B cell (primary cell): Measurements from ENCODE around the gene HBA1. TPM values are rescaled to one million over a fixed set of nuclear protein-coding genes. Genes with fewer than 3 reads are reported as not detected.

Experiments used
- ATAC-seq: fragments of 200-7000 bp; cut with Tn5 transposase; one replicate; pipeline ENCODE4 v1.10.0; 2021; ENCODE audit warnings: low read depth, mild to moderate bottlenecking, moderate number of reproducible peaks, moderate library complexity
- CTCF ChIA-PET: fragments of 350-600 bp; sonication (Branson Sonifier 250); formaldehyde crosslinking; loops from one replicate; lab custom pipeline; 2021; ENCODE audit warnings: antibody characterized with exemption, inconsistent platforms; lab: Charles Lee
- POLR2A ChIA-PET: fragments of 350-600 bp; sonication (Branson Sonifier 250); formaldehyde crosslinking; loops from one replicate; lab custom pipeline; 2021; ENCODE audit warnings: antibody characterized with exemption; lab: Charles Lee
- DNase-seq: peaks from one replicate; pipeline ENCODE4 v3.0.0; 2013
- H2AFZ ChIP-seq: 2 replicates; pipeline ENCODE4 v1.6.1; 2012; ENCODE audit warnings: mild to moderate bottlenecking, low read depth, low read length; ENCODE audit not compliant: insufficient read depth, poor library complexity, severe bottlenecking
- H3K27ac ChIP-seq, 2 donors: 1 replicate in 1 of 2; 2 replicates in 1 of 2; pipeline ENCODE4 v1.5.1; 2012 to 2013; ENCODE audit warnings: low read length in 2 of 2, mild to moderate bottlenecking in 2 of 2, moderate library complexity in 1 of 2
- H3K27me3 ChIP-seq, 4 experiments: fragments of 200-600 bp in 1 of 4; sonication (generic) in 1 of 4; replicated peaks in 1 of 4; 1 replicate in 2 of 4; 2 replicates in 2 of 4; pipeline versions ENCODE4 v1.6.1 to v1.7.0; 2013 to 2016; ENCODE audit warnings: low read length in 3 of 4, mild to moderate bottlenecking in 2 of 4, mixed read lengths in 1 of 4, moderate library complexity in 1 of 4; ENCODE audit not compliant: insufficient read depth in 4 of 4, control insufficient read depth in 3 of 4; ENCODE audit errors: control extremely low read depth in 1 of 4
- H3K36me3 ChIP-seq, 2 experiments: replicated peaks in 1 of 2; 1 replicate in 1 of 2; 2 replicates in 1 of 2; pipeline versions ENCODE4 v1.6.1 to v1.7.1; 2013; ENCODE audit warnings: low read length in 1 of 2; ENCODE audit not compliant: insufficient read depth in 2 of 2, control insufficient read depth in 1 of 2; ENCODE audit errors: control extremely low read depth in 1 of 2, extremely low read depth in 1 of 2
- H3K4me1 ChIP-seq, 2 donors: fragments of 200-600 bp in 1 of 2; sonication (generic) in 1 of 2; 1 replicate in 1 of 2; 2 replicates in 1 of 2; pipeline versions ENCODE4 v1.5.1 to v1.6.1; 2013 to 2017; ENCODE audit warnings: low read length in 2 of 2; ENCODE audit not compliant: control insufficient read depth in 2 of 2, insufficient read depth in 2 of 2
- H3K4me2 ChIP-seq: replicated peaks from 2 replicates; pipeline ENCODE3; 2012; ENCODE audit warnings: mild to moderate bottlenecking, low read depth, low read length; ENCODE audit not compliant: poor library complexity, severe bottlenecking
- H3K4me3 ChIP-seq, 5 experiments: fragments of 200-600 bp in 1 of 5; sonication (generic) in 1 of 5; 1 replicate in 3 of 5; 2 replicates in 2 of 5; pipeline versions ENCODE4 v1.5.1 to v1.7.0; 2011 to 2016; ENCODE audit warnings: low read length in 4 of 5, mild to moderate bottlenecking in 4 of 5, low read depth in 2 of 5, control low read depth in 1 of 5, moderate library complexity in 1 of 5; ENCODE audit not compliant: insufficient read depth in 1 of 5; ENCODE audit errors: control extremely low read depth in 1 of 5, extremely low read depth in 1 of 5
- H3K79me2 ChIP-seq: fragments of 200-600 bp; sonication (generic); one replicate; pipeline ENCODE4 v1.6.0; 2016; ENCODE audit warnings: low read length; ENCODE audit not compliant: control insufficient read depth, insufficient read depth
- H3K9ac ChIP-seq: fragments of 200-600 bp; sonication (generic); 2 replicates; pipeline ENCODE4 v1.6.1; 2017; ENCODE audit warnings: mild to moderate bottlenecking, low read length, moderate library complexity
- H3K9me3 ChIP-seq, 3 donors: one replicate each; pipeline versions ENCODE4 v1.6.1 to v1.7.1; 2013; ENCODE audit warnings: low read length in 2 of 3; ENCODE audit not compliant: control insufficient read depth in 2 of 3, insufficient read depth in 1 of 3; ENCODE audit errors: control extremely low read depth in 1 of 3
- H4K20me1 ChIP-seq: 2 replicates; pipeline ENCODE4 v1.6.0; 2012; ENCODE audit warnings: mild to moderate bottlenecking, low read length; ENCODE audit not compliant: insufficient read depth, control insufficient read depth, poor library complexity, severe bottlenecking
- H3K27ac Mint-ChIP-seq: one replicate; pipeline ENCODE4 v1.8.0; 2021; ENCODE audit warnings: mixed read lengths
- H3K27me3 Mint-ChIP-seq: one replicate; pipeline ENCODE4 v1.8.0; 2021; ENCODE audit warnings: mixed read lengths
- H3K4me1 Mint-ChIP-seq: one replicate; pipeline ENCODE4 v1.8.0; 2021; ENCODE audit warnings: mixed read lengths
- H3K4me3 Mint-ChIP-seq: one replicate; pipeline ENCODE4 v1.8.0; 2021; ENCODE audit warnings: mixed read lengths
- H3K9me3 Mint-ChIP-seq: one replicate; pipeline ENCODE4 v1.8.0; 2022; ENCODE audit warnings: mixed read lengths; ENCODE audit not compliant: insufficient read depth
- CTCF ChIP-seq: fragments of 200-600 bp; IDR thresholded peaks from one replicate; pipeline ENCODE4 v1.8.0; 2022; ENCODE audit warnings: antibody characterized with exemption, mild to moderate bottlenecking
- EZH2 ChIP-seq: IDR thresholded peaks from 2 replicates; pipeline ENCODE4 v1.6.1; 2012; ENCODE audit warnings: borderline replicate concordance, low read depth, mild to moderate bottlenecking, moderate library complexity, low read length; ENCODE audit not compliant: insufficient read depth, poor library complexity, severe bottlenecking
- WGBS: methylation state at CpG from one replicate; pipeline ENCODE4 v1.1.5; 2013; ENCODE audit warnings: missing lambda C conversion rate; ENCODE audit not compliant: insufficient coverage; 5-methylcytosine and 5-hydroxymethylcytosine counted together
- intact Hi-C: fragments of 100-400 bp; cut with micrococcal nuclease; formaldehyde crosslinking; loops from one replicate; pipeline ENCODE4 v1.10.0; 2022
- polyA plus RNA-seq: library from polyadenylated mRNA; depleted of rRNA; stranded (reverse); fragments of >200 nt; gene quantifications from 2 replicates; pipeline ENCODE4 v1.2.3, GENCODE V29; 2012
- total RNA-seq, 2 donors: library from RNA; stranded (reverse); fragments of 120-200 nt in 1 of 2; gene quantifications; 1 replicate in 1 of 2; 2 replicates in 1 of 2; pipeline versions ENCODE4 v1.2.3 to v1.2.4, GENCODE V29; 2013 to 2022

HBA1 gene
- total and polyA plus RNA-seq, 2 donors (not counting 1 experiment from before 2014, with no cell fraction given) = 38.5 to 283 TPM

- Mint-ChIP-seq H3K4me1 (peaks cover 9% of the 10 kb centered on the region), H3K4me3 (peak overlapping the region; percentile 48), H3K9me3 (no peaks in the 10 kb centered on the region), H3K27me3 (peaks cover 15% of the 10 kb centered on the region), H3K27ac (peak overlapping the region; percentile 42)
- no peak for DNase-seq
- no peaks in the 10 kb centered on the region for H4K20me1 ChIP-seq
- peaks cover 0 to 10% of the 10 kb centered on the region in 2 donors for H3K4me1 ChIP-seq
- TF ChIP-seq CTCF (no peak), EZH2 (no peak)
- H3K79me2 ChIP-seq = peaks cover 27% of the 10 kb centered on the region
- no peak overlapping the region for H3K27ac ChIP-seq
- 86% methylated on average over 4 of the region's 10 CpGs for WGBS
- no peak for ATAC-seq
- H2AFZ ChIP-seq = no peak overlapping the region
- H3K4me2 ChIP-seq = no peak overlapping the region
- H3K4me3 ChIP-seq = no peak overlapping the region
- intact Hi-C loops = no loop called here
- H3K36me3 ChIP-seq = no peaks in the 10 kb centered on the region
- ChIA-PET POLR2A (no interaction called here), CTCF (interaction anchor here (0.6 kb wide), 1 partner anchor 33 kb away, joined by 4 read pairs; no protein-coding TSS in a partner anchor)
- H3K9me3 ChIP-seq = peaks cover 0 to 7% (median 0%) of the 10 kb centered on the region in 3 donors
- H3K9ac ChIP-seq = no peak overlapping the region
- H3K27me3 ChIP-seq = peaks cover 0 to 7% (median 0%) of the 10 kb centered on the region in 4 experiments
Measured at GRCh38 chr16:140175-140857, 36.2 kb upstream of the HBA1 start.

GRCh38 chr16:142405-142967 is 34.0 kb upstream of the HBA1 start:
- Histone ChIP-seq H4K20me1 (no peaks in the 10 kb centered on the region), H3K4me2 (no peak overlapping the region), H3K27ac (no peak overlapping the region), H3K9ac (no peak overlapping the region), H3K9me3 (peaks cover 0 to 7% (median 0%) of the 10 kb centered on the region in 3 donors), H3K27me3 (peaks cover 0 to 7% (median 0%) of the 10 kb centered on the region in 4 experiments), H3K36me3 (no peaks in the 10 kb centered on the region), H3K79me2 (peaks cover 7% of the 10 kb centered on the region), H2AFZ (no peak overlapping the region), H3K4me1 (peaks cover 0 to 5% of the 10 kb centered on the region in 2 donors), H3K4me3 (no peak overlapping the region)
- Mint-ChIP-seq H3K9me3 (no peaks in the 10 kb centered on the region), H3K27ac (no peak overlapping the region), H3K27me3 (peaks cover 22% of the 10 kb centered on the region), H3K4me1 (peaks cover 6% of the 10 kb centered on the region), H3K4me3 (no peak overlapping the region)
- ATAC-seq = no peak
- DNase-seq = no peak
- CTCF ChIA-PET = no interaction called here
- TF ChIP-seq CTCF (no peak), EZH2 (no peak)
- intact Hi-C loops = no loop called here
- WGBS = 90% methylated on average over 12 of the region's 12 CpGs
- POLR2A ChIA-PET = no interaction called here
